ENCODE results near the gene ARHGAP21.

DNA sequence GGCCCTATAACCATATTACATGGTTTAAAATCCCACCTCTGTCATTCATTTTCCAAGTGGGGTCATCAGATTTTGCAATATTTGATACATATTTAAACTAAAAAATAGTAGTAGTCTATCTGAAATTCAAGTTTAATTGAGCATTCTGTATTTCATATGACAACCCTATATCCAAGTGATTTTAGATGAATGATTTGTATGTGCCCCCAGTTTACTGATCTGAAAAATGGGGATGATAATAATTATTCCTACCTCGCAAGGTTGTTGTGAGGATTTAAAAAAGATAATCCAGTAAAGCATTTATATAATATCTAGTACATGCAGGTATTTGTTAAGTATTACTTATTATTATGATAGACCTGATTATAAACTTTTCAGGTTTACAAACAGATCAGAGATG is 84.6 kb downstream of the ARHGAP21 start:
- TF ChIP-seq, protein P1, sequence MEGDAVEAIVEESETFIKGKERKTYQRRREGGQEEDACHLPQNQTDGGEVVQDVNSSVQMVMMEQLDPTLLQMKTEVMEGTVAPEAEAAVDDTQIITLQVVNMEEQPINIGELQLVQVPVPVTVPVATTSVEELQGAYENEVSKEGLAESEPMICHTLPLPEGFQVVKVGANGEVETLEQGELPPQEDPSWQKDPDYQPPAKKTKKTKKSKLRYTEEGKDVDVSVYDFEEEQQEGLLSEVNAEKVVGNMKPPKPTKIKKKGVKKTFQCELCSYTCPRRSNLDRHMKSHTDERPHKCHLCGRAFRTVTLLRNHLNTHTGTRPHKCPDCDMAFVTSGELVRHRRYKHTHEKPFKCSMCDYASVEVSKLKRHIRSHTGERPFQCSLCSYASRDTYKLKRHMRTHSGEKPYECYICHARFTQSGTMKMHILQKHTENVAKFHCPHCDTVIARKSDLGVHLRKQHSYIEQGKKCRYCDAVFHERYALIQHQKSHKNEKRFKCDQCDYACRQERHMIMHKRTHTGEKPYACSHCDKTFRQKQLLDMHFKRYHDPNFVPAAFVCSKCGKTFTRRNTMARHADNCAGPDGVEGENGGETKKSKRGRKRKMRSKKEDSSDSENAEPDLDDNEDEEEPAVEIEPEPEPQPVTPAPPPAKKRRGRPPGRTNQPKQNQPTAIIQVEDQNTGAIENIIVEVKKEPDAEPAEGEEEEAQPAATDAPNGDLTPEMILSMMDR (IDR thresholded peaks at IDR 0.05), result no peak
- no peak for TF ChIP-seq POLR2A (IDR thresholded peaks at IDR 0.05)

Measured in testis (tissue), 2 donors.